HEK293 (cell line): ENCODE data around the gene SLC16A13.

ENCODE experiments used
- EGR2 ChIP-seq: fragments of 450-650 bp; formaldehyde crosslinking; IDR thresholded peaks from 2 replicates; pipeline ENCODE4 v1.5.1; 2016; ENCODE audit warnings: low read depth, missing biosample characterization, missing genetic modification characterization
- GLI4 ChIP-seq: fragments of 450-650 bp; formaldehyde crosslinking; IDR thresholded peaks from 2 replicates; pipeline ENCODE4 v1.5.1; 2016; ENCODE audit warnings: missing biosample characterization, missing genetic modification characterization
- KLF1 ChIP-seq: fragments of 450-650 bp; formaldehyde crosslinking; IDR thresholded peaks from 2 replicates; pipeline ENCODE4 v1.5.1; 2016; ENCODE audit warnings: missing biosample characterization, missing genetic modification characterization
- SP2 ChIP-seq: fragments of 450-650 bp; formaldehyde crosslinking; IDR thresholded peaks from 2 replicates; pipeline ENCODE4 v1.5.1; 2016; ENCODE audit warnings: missing biosample characterization, missing genetic modification characterization
- TRIM28 ChIP-seq: IDR thresholded peaks from 2 replicates; pipeline ENCODE4 v1.6.1; 2011; ENCODE audit warnings: low read length, control low read depth, borderline replicate concordance
- ZBTB21 ChIP-seq: fragments of 450-650 bp; formaldehyde crosslinking; IDR thresholded peaks from 2 replicates; pipeline ENCODE4 v1.5.1; 2017; ENCODE audit warnings: missing biosample characterization, missing genetic modification characterization
- ZFP69B ChIP-seq: fragments of 450-650 bp; formaldehyde crosslinking; IDR thresholded peaks from 2 replicates; pipeline ENCODE4 v1.5.1; 2016; ENCODE audit warnings: missing biosample characterization, missing genetic modification characterization
- ZNF175 ChIP-seq: fragments of 450-650 bp; formaldehyde crosslinking; IDR thresholded peaks from 2 replicates; pipeline ENCODE4 v1.5.1; 2016; ENCODE audit warnings: missing biosample characterization, missing genetic modification characterization
- ZNF214 ChIP-seq: fragments of 450-650 bp; formaldehyde crosslinking; IDR thresholded peaks from 2 replicates; pipeline ENCODE4 v1.5.1; 2017; ENCODE audit warnings: missing biosample characterization, mild to moderate bottlenecking, missing genetic modification characterization, borderline replicate concordance
- ZNF350 ChIP-seq: fragments of 450-650 bp; formaldehyde crosslinking; IDR thresholded peaks from 2 replicates; pipeline ENCODE4 v1.5.0; 2017; ENCODE audit warnings: missing biosample characterization, mild to moderate bottlenecking, missing genetic modification characterization
- ZNF391 ChIP-seq: fragments of 450-650 bp; formaldehyde crosslinking; IDR thresholded peaks from 2 replicates; pipeline ENCODE4 v1.5.1; 2016; ENCODE audit warnings: low read depth, missing biosample characterization, missing genetic modification characterization, borderline replicate concordance
- ZNF510 ChIP-seq: fragments of 450-650 bp; formaldehyde crosslinking; IDR thresholded peaks from 2 replicates; pipeline ENCODE4 v1.5.1; 2018; ENCODE audit warnings: mild to moderate bottlenecking, missing genetic modification characterization, missing biosample characterization; ENCODE audit not compliant: insufficient replicate concordance
- ZNF626 ChIP-seq: fragments of 450-650 bp; sonication (Bioruptor Pico); formaldehyde crosslinking; IDR thresholded peaks from 2 replicates; pipeline ENCODE4 v1.5.1; 2018; ENCODE audit warnings: missing biosample characterization, missing genetic modification characterization, inconsistent platforms
- ZNF837 ChIP-seq: fragments of 450-650 bp; formaldehyde crosslinking; IDR thresholded peaks from 2 replicates; pipeline ENCODE4 v1.5.1; 2016; ENCODE audit warnings: missing biosample characterization, missing genetic modification characterization
- ZNF843 ChIP-seq: fragments of 450-650 bp; formaldehyde crosslinking; IDR thresholded peaks from 2 replicates; pipeline ENCODE4 v1.5.1; 2016; ENCODE audit warnings: missing biosample characterization, missing genetic modification characterization
- TF ChIP-seq, protein P1 (sequence below): fragments of 450-650 bp; formaldehyde crosslinking; IDR thresholded peaks from 2 replicates; pipeline ENCODE4 v1.5.1; 2016; ENCODE audit warnings: missing biosample characterization, missing genetic modification characterization
- TF ChIP-seq, protein P2 (sequence below): fragments of 450-650 bp; IDR thresholded peaks from 2 replicates; pipeline ENCODE4 v1.5.1; 2018; ENCODE audit warnings: missing biosample characterization, mild to moderate bottlenecking, missing genetic modification characterization
- TF ChIP-seq, protein P3 (sequence below): fragments of 450-650 bp; formaldehyde crosslinking; IDR thresholded peaks from 2 replicates; pipeline ENCODE4 v1.5.1; 2016; ENCODE audit warnings: missing biosample characterization, missing genetic modification characterization
- TF ChIP-seq, protein P4 (sequence below): fragments of 450-650 bp; formaldehyde crosslinking; IDR thresholded peaks from 2 replicates; pipeline ENCODE4 v1.5.1; 2016; ENCODE audit warnings: missing biosample characterization, missing genetic modification characterization
- TF ChIP-seq, protein P5 (sequence below): fragments of 450-650 bp; formaldehyde crosslinking; IDR thresholded peaks from 2 replicates; pipeline ENCODE4 v1.5.1; 2016; ENCODE audit warnings: missing biosample characterization, missing genetic modification characterization
- TF ChIP-seq, protein P6 (sequence below): fragments of 450-650 bp; formaldehyde crosslinking; IDR thresholded peaks from 2 replicates; pipeline ENCODE4 v1.5.1; 2016; ENCODE audit warnings: missing biosample characterization, missing genetic modification characterization, borderline replicate concordance
- TF ChIP-seq, protein P7 (sequence below): fragments of 450-650 bp; formaldehyde crosslinking; IDR thresholded peaks from 2 replicates; pipeline ENCODE4 v1.5.1; 2016; ENCODE audit warnings: missing biosample characterization, missing genetic modification characterization

SLC16A13 gene

DNA sequence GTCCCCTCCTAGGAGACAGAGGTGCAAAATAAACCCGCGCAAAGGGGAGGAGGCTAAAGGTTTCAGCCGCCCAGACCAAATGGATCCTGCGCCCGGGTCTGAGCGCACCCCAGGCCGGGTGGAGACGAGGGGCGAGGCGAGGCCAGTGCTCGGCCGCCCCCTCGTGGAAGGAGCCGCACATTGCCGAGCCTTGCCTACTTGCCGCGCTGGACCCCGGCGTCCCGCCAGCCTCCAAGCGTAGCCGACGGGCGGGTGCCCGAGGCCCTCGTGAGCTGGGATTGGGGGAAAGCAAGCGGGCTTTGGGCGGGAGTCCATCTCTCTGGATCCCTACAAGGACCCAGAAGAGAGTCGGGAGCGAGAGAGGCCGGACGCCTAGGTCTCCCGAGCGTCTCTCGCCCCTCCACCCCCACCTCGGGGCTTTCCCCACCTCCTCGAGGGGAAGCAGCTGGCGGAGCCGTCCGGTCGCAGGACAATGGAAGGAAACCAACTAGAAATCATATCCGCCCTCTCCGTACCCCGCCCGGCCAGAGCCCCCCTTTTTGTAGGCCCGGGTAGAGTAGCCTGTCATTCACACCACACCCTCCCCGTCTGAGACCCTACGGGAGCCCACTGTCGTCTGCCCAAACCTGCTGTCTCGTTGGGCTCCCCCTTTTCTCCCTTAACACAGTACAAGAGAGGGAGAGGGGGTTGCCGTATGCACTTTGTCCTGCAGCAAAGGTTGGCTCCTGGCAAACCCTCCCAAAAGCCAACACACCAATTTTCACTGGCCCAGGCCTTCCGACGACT, 13.6 kb upstream of the SLC16A13 start (continued):
- TF ChIP-seq, protein P1, sequence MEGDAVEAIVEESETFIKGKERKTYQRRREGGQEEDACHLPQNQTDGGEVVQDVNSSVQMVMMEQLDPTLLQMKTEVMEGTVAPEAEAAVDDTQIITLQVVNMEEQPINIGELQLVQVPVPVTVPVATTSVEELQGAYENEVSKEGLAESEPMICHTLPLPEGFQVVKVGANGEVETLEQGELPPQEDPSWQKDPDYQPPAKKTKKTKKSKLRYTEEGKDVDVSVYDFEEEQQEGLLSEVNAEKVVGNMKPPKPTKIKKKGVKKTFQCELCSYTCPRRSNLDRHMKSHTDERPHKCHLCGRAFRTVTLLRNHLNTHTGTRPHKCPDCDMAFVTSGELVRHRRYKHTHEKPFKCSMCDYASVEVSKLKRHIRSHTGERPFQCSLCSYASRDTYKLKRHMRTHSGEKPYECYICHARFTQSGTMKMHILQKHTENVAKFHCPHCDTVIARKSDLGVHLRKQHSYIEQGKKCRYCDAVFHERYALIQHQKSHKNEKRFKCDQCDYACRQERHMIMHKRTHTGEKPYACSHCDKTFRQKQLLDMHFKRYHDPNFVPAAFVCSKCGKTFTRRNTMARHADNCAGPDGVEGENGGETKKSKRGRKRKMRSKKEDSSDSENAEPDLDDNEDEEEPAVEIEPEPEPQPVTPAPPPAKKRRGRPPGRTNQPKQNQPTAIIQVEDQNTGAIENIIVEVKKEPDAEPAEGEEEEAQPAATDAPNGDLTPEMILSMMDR (tag by site-specific recombination), result peak; percentile 90
- TF ChIP-seq ZNF837, result no peak
- TF ChIP-seq, protein P2, sequence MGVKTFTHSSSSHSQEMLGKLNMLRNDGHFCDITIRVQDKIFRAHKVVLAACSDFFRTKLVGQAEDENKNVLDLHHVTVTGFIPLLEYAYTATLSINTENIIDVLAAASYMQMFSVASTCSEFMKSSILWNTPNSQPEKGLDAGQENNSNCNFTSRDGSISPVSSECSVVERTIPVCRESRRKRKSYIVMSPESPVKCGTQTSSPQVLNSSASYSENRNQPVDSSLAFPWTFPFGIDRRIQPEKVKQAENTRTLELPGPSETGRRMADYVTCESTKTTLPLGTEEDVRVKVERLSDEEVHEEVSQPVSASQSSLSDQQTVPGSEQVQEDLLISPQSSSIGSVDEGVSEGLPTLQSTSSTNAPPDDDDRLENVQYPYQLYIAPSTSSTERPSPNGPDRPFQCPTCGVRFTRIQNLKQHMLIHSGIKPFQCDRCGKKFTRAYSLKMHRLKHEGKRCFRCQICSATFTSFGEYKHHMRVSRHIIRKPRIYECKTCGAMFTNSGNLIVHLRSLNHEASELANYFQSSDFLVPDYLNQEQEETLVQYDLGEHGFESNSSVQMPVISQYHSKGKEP (tag by site-specific recombination), result no peak
- TF ChIP-seq, protein P3, sequence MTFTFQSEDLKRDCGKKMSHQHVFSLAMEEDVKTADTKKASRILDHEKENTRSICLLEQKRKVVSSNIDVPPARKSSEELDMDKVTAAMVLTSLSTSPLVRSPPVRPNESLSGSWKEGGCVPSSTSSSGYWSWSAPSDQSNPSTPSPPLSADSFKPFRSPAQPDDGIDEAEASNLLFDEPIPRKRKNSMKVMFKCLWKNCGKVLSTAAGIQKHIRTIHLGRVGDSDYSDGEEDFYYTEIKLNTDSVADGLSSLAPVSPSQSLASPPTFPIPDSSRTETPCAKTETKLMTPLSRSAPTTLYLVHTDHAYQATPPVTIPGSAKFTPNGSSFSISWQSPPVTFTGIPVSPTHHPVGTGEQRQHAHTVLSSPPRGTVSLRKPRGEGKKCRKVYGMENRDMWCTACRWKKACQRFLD, result no peak
- TF ChIP-seq ZNF843 (tag by site-specific recombination), result no peak
- TF ChIP-seq, protein P4, sequence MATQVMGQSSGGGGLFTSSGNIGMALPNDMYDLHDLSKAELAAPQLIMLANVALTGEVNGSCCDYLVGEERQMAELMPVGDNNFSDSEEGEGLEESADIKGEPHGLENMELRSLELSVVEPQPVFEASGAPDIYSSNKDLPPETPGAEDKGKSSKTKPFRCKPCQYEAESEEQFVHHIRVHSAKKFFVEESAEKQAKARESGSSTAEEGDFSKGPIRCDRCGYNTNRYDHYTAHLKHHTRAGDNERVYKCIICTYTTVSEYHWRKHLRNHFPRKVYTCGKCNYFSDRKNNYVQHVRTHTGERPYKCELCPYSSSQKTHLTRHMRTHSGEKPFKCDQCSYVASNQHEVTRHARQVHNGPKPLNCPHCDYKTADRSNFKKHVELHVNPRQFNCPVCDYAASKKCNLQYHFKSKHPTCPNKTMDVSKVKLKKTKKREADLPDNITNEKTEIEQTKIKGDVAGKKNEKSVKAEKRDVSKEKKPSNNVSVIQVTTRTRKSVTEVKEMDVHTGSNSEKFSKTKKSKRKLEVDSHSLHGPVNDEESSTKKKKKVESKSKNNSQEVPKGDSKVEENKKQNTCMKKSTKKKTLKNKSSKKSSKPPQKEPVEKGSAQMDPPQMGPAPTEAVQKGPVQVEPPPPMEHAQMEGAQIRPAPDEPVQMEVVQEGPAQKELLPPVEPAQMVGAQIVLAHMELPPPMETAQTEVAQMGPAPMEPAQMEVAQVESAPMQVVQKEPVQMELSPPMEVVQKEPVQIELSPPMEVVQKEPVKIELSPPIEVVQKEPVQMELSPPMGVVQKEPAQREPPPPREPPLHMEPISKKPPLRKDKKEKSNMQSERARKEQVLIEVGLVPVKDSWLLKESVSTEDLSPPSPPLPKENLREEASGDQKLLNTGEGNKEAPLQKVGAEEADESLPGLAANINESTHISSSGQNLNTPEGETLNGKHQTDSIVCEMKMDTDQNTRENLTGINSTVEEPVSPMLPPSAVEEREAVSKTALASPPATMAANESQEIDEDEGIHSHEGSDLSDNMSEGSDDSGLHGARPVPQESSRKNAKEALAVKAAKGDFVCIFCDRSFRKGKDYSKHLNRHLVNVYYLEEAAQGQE (tag by site-specific recombination), result no peak
- TF ChIP-seq, protein P5, sequence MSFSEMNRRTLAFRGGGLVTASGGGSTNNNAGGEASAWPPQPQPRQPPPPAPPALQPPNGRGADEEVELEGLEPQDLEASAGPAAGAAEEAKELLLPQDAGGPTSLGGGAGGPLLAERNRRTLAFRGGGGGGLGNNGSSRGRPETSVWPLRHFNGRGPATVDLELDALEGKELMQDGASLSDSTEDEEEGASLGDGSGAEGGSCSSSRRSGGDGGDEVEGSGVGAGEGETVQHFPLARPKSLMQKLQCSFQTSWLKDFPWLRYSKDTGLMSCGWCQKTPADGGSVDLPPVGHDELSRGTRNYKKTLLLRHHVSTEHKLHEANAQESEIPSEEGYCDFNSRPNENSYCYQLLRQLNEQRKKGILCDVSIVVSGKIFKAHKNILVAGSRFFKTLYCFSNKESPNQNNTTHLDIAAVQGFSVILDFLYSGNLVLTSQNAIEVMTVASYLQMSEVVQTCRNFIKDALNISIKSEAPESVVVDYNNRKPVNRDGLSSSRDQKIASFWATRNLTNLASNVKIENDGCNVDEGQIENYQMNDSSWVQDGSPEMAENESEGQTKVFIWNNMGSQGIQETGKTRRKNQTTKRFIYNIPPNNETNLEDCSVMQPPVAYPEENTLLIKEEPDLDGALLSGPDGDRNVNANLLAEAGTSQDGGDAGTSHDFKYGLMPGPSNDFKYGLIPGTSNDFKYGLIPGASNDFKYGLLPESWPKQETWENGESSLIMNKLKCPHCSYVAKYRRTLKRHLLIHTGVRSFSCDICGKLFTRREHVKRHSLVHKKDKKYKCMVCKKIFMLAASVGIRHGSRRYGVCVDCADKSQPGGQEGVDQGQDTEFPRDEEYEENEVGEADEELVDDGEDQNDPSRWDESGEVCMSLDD, result peak; percentile 89
- no peak for TF ChIP-seq ZNF214 (tag by site-specific recombination)
- TF ChIP-seq KLF1 (tag by site-specific recombination), result peak; percentile 9; the same call in 1 of the 2 replicates
- no peak for TF ChIP-seq ZNF391 (tag by site-specific recombination)
- no peak for TF ChIP-seq EGR2 (tag by site-specific recombination)
- TF ChIP-seq, protein P6, sequence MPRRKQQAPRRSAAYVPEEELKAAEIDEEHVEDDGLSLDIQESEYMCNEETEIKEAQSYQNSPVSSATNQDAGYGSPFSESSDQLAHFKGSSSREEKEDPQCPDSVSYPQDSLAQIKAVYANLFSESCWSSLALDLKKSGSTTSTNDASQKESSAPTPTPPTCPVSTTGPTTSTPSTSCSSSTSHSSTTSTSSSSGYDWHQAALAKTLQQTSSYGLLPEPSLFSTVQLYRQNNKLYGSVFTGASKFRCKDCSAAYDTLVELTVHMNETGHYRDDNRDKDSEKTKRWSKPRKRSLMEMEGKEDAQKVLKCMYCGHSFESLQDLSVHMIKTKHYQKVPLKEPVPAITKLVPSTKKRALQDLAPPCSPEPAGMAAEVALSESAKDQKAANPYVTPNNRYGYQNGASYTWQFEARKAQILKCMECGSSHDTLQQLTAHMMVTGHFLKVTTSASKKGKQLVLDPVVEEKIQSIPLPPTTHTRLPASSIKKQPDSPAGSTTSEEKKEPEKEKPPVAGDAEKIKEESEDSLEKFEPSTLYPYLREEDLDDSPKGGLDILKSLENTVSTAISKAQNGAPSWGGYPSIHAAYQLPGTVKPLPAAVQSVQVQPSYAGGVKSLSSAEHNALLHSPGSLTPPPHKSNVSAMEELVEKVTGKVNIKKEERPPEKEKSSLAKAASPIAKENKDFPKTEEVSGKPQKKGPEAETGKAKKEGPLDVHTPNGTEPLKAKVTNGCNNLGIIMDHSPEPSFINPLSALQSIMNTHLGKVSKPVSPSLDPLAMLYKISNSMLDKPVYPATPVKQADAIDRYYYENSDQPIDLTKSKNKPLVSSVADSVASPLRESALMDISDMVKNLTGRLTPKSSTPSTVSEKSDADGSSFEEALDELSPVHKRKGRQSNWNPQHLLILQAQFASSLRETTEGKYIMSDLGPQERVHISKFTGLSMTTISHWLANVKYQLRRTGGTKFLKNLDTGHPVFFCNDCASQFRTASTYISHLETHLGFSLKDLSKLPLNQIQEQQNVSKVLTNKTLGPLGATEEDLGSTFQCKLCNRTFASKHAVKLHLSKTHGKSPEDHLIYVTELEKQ (tag by site-specific recombination), result no peak
- TF ChIP-seq ZNF626 (tag by site-specific recombination), result no peak
- no peak for TF ChIP-seq GLI4
- no peak for TF ChIP-seq ZNF175 (tag by site-specific recombination)
- TF ChIP-seq, protein P7, sequence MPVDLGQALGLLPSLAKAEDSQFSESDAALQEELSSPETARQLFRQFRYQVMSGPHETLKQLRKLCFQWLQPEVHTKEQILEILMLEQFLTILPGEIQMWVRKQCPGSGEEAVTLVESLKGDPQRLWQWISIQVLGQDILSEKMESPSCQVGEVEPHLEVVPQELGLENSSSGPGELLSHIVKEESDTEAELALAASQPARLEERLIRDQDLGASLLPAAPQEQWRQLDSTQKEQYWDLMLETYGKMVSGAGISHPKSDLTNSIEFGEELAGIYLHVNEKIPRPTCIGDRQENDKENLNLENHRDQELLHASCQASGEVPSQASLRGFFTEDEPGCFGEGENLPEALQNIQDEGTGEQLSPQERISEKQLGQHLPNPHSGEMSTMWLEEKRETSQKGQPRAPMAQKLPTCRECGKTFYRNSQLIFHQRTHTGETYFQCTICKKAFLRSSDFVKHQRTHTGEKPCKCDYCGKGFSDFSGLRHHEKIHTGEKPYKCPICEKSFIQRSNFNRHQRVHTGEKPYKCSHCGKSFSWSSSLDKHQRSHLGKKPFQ, result no peak
- TF ChIP-seq ZFP69B (tag by site-specific recombination), result no peak
- TF ChIP-seq ZNF510 (tag by site-specific recombination), result no peak
- TF ChIP-seq ZNF350 (tag by site-specific recombination), result no peak
- no peak for TF ChIP-seq ZBTB21 (tag by site-specific recombination)
- TF ChIP-seq SP2, result peak; percentile 7
- no peak for TF ChIP-seq TRIM28
